Activated naive CD4-positive, alpha-beta T cell (primary cell): Measurements from ENCODE around the gene BTBD9.

Experiments used
- DNase-seq, 4 experiments: peaks; one replicate each; lab custom pipeline; 2025; lab: John Stamatoyannopoulos, UW

The BTBD9 gene

GRCh38 chr6:38284802-38285394, 354.8 kb downstream of the BTBD9 start:
- no peak for DNase-seq

GRCh38 chr6:38283734-38284362, 355.9 kb downstream of the BTBD9 start:
- no peak for DNase-seq

- DNase-seq = no peak
Measured at GRCh38 chr6:38282911-38283310, 356.8 kb downstream of the BTBD9 start.

- DNase-seq = no peak
Measured at GRCh38 chr6:38281126-38281525, 358.6 kb downstream of the BTBD9 start.

- no peak for DNase-seq
Measured at GRCh38 chr6:38279963-38280588, 359.7 kb downstream of the BTBD9 start.

- no peak for DNase-seq
Measured at GRCh38 chr6:38279423-38279822, 360.3 kb downstream of the BTBD9 start.

- DNase-seq = no peak
Measured at GRCh38 chr6:38273325-38273724, 366.4 kb downstream of the BTBD9 start.

GRCh38 chr6:38272222-38272621, 367.5 kb downstream of the BTBD9 start:
- DNase-seq = no peak

- DNase-seq = no peak
Measured at GRCh38 chr6:38271081-38271480, 368.6 kb downstream of the BTBD9 start.

GRCh38 chr6:38270367-38270766, 369.4 kb downstream of the BTBD9 start:
- no peak for DNase-seq

GRCh38 chr6:38269461-38270172, 370.1 kb downstream of the BTBD9 start:
- no peak for DNase-seq

GRCh38 chr6:38268342-38268741, 371.4 kb downstream of the BTBD9 start:
- no peak for DNase-seq

GRCh38 chr6:38266921-38267354, 372.8 kb downstream of the BTBD9 start:
- DNase-seq = no peak

- DNase-seq = no peak
Measured at GRCh38 chr6:38264605-38265004, 375.1 kb downstream of the BTBD9 start.

GRCh38 chr6:38262609-38263008, 377.1 kb downstream of the BTBD9 start:
- DNase-seq = no peak

- DNase-seq = no peak
Measured at GRCh38 chr6:38262026-38262425, 377.7 kb downstream of the BTBD9 start.

- DNase-seq = no peak
Measured at GRCh38 chr6:38261626-38262025, 378.1 kb downstream of the BTBD9 start.

GRCh38 chr6:38259736-38260135, 380.0 kb downstream of the BTBD9 start:
- DNase-seq = no peak

- DNase-seq = no peak
Measured at GRCh38 chr6:38248500-38249234, 391.1 kb downstream of the BTBD9 start.

- no peak for DNase-seq
Measured at GRCh38 chr6:38245295-38245694, 394.4 kb downstream of the BTBD9 start.

- DNase-seq = no peak
Measured at GRCh38 chr6:38244869-38245268, 394.9 kb downstream of the BTBD9 start.

- DNase-seq = no peak
Measured at GRCh38 chr6:38241200-38241871, 398.4 kb downstream of the BTBD9 start.
